D721Med (cell line): ENCODE results near the gene RENBP.

Experiments used
- DNase-seq: peaks from one replicate; pipeline ENCODE4 v3.0.0; 2011; ENCODE audit warnings: low spot score; ENCODE audit not compliant: insufficient read length
- FAIRE-seq: peaks from 2 replicates; lab custom pipeline; 2011; peaks lifted over from hg19 to GRCh38; lab: Jason Lieb, UNC
- CTCF ChIP-seq: IDR thresholded peaks from 2 replicates; pipeline ENCODE4 v1.5.1; 2012; ENCODE audit warnings: mild to moderate bottlenecking, control low read depth; ENCODE audit not compliant: insufficient read depth; ENCODE audit errors: missing control alignments

Gene RENBP

GRCh38 chrX:153937056-153937455, 7.4 kb downstream of the RENBP start:
- FAIRE-seq (no peak), DNase-seq (no peak)
- no peak for TF ChIP-seq CTCF

- no peak for TF ChIP-seq CTCF
- FAIRE-seq (no peak), DNase-seq (no peak)
Observed at GRCh38 chrX:153935326-153935851, 9.1 kb downstream of the RENBP start.

- peak; percentile 78 for DNase-seq
- no peak for FAIRE-seq
Observed at GRCh38 chrX:153934762-153935325, 9.6 kb downstream of the RENBP start, which contains the start of gene NAA10. Gene NAA10 (minus strand): TSS chrX:153935037. CDS start chrX:153934904, 133 bp downstream.

GRCh38 chrX:153934148-153934761, 10.2 kb downstream of the RENBP start:
- FAIRE-seq (no peak), DNase-seq (no peak)
- TF ChIP-seq CTCF, result no peak

More at GRCh38 chrX:153934762-153935325, 9.6 kb downstream of the RENBP start, which contains the start of gene NAA10:
- no peak for TF ChIP-seq CTCF

- DNase-seq, result no peak
- TF ChIP-seq CTCF, result no peak
- FAIRE-seq, result no peak
Observed at GRCh38 chrX:153933748-153934147, 10.7 kb downstream of the RENBP start.

GRCh38 chrX:153932220-153932915, 12.1 kb downstream of the RENBP start:
- no peak for FAIRE-seq
- no peak for TF ChIP-seq CTCF
- DNase-seq, result no peak
